ENCODE results near the gene KCNK7.

Gene KCNK7

DNA sequence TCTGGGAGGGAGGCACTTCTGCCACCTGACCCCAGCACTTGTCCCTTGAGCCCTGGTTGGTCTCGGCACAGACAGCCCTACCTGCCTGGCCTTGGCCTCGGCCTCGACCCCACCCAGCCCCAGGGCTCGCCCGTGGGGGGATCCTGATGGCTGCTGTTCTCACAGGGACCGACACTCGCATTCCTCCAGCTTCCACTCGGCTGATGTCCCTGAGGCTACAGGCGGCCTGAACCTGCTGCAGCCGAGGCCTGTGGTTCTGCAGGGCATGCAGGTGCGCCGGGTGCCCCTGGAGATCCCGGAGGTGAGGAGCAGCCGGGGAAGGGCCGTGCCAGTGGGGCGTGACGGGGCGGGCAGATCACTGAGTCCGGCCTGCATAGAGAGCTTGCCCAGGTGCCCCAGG, 25.1 kb upstream of the KCNK7 start:
- no peaks in the 10 kb centered on the region for H3K27me3 ChIP-seq (ENCODE audit: insufficient read depth, low read depth)
- H4K20me1 ChIP-seq (ENCODE audit: insufficient read depth) = no peaks in the 10 kb centered on the region
- H3K27ac ChIP-seq = no peak overlapping the region
- H3K4me3 ChIP-seq (IDR thresholded peaks at IDR 0.05; ENCODE audit: insufficient read depth, low read depth, low read length) = no peak overlapping the region
- no peak overlapping the region for H3K4me2 ChIP-seq
- TF ChIP-seq, protein P1, sequence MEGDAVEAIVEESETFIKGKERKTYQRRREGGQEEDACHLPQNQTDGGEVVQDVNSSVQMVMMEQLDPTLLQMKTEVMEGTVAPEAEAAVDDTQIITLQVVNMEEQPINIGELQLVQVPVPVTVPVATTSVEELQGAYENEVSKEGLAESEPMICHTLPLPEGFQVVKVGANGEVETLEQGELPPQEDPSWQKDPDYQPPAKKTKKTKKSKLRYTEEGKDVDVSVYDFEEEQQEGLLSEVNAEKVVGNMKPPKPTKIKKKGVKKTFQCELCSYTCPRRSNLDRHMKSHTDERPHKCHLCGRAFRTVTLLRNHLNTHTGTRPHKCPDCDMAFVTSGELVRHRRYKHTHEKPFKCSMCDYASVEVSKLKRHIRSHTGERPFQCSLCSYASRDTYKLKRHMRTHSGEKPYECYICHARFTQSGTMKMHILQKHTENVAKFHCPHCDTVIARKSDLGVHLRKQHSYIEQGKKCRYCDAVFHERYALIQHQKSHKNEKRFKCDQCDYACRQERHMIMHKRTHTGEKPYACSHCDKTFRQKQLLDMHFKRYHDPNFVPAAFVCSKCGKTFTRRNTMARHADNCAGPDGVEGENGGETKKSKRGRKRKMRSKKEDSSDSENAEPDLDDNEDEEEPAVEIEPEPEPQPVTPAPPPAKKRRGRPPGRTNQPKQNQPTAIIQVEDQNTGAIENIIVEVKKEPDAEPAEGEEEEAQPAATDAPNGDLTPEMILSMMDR (conservative IDR thresholded peaks at IDR 0.05; ENCODE audit: low read depth, low read length) = no peak
- no peak overlapping the region for H2AFZ ChIP-seq (ENCODE audit: low read depth)
- H3K4me1 ChIP-seq (ENCODE audit: low read depth, poor library complexity, severe bottlenecking) = peaks cover 18% of the 10 kb centered on the region
- no peak overlapping the region for H3K9ac ChIP-seq
- H3K36me3 ChIP-seq (ENCODE audit: insufficient read depth) = no peaks in the 10 kb centered on the region
- peaks cover 26% of the 10 kb centered on the region for H3K79me2 ChIP-seq (ENCODE audit: insufficient read depth, low read depth)

DNA sequence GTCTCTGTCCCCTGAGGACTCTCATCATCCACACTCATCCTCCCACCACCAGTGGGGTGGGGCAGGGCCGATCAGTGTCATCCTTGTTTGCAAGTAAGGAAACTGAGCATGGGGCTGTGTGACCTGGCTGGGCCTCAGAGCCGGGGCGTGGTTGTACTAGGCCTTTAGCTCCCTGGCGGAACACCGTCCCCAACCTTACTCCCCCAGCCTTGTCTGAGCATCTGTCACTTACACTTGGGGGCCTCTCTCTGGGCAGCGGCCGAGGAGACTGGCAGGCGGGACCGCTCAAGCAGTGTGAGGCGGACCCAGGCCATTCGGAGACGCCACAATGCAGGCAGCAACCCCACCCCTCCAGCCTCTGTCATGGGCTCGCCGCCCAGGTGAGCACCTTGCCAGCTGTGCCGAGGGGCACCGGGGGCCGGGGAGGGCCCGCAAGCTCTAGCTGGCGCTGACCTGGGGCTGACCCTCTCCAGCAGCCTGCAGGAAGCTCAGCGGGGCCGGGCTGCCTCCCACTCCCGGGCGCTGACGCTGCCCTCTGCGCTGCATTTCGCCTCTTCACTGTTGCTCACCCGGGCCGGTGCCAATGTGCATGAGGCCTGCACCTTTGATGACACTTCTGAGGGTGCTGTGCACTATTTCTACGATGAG, 23.8 kb upstream of the KCNK7 start:
- Histone ChIP-seq H2AFZ (ENCODE audit: low read depth) (no peak overlapping the region), H3K27me3 (ENCODE audit: insufficient read depth, low read depth) (no peaks in the 10 kb centered on the region), H3K79me2 (ENCODE audit: insufficient read depth, low read depth) (peaks cover 26% of the 10 kb centered on the region), H4K20me1 (ENCODE audit: insufficient read depth) (no peaks in the 10 kb centered on the region), H3K4me1 (ENCODE audit: low read depth, poor library complexity, severe bottlenecking) (peaks cover 18% of the 10 kb centered on the region), H3K4me2 (no peak overlapping the region), H3K27ac (no peak overlapping the region), H3K36me3 (ENCODE audit: insufficient read depth) (no peaks in the 10 kb centered on the region), H3K9ac (no peak overlapping the region), H3K4me3 (IDR thresholded peaks at IDR 0.05; ENCODE audit: insufficient read depth, low read depth, low read length) (no peak overlapping the region)
- TF ChIP-seq, protein P1 (conservative IDR thresholded peaks at IDR 0.05; ENCODE audit: low read depth, low read length) = no peak

DNA sequence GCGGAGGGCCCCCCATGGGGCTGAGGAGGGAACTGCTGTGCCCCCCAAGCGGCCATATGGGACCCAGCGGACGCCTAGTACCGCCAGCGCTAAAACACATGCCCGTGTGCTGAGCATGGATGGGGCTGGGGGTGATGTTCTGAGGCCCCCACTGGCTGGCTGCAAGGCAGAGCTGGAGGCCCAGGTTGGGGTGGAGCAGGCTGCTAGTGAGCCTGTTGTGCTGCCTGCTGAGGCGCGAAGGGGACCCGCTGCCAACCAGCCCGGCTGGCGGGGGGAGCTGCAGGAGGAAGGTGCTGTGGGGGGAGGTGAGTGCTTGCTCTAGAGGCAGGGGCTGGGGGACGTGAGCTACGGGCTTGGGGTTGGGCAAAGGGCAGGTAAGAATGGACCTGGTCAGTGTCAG, 23.2 kb upstream of the KCNK7 start:
- no peak overlapping the region for H3K27ac ChIP-seq
- H4K20me1 ChIP-seq (ENCODE audit: insufficient read depth) = no peaks in the 10 kb centered on the region
- no peaks in the 10 kb centered on the region for H3K27me3 ChIP-seq (ENCODE audit: insufficient read depth, low read depth)
- H3K79me2 ChIP-seq (ENCODE audit: insufficient read depth, low read depth) = peaks cover 26% of the 10 kb centered on the region
- H3K36me3 ChIP-seq (ENCODE audit: insufficient read depth) = no peaks in the 10 kb centered on the region
- H2AFZ ChIP-seq (ENCODE audit: low read depth) = no peak overlapping the region
- no peak overlapping the region for H3K9ac ChIP-seq
- peaks cover 18% of the 10 kb centered on the region for H3K4me1 ChIP-seq (ENCODE audit: low read depth, poor library complexity, severe bottlenecking)
- TF ChIP-seq, protein P1 (conservative IDR thresholded peaks at IDR 0.05; ENCODE audit: low read depth, low read length) = no peak
- no peak overlapping the region for H3K4me3 ChIP-seq (IDR thresholded peaks at IDR 0.05; ENCODE audit: insufficient read depth, low read depth, low read length)
- no peak overlapping the region for H3K4me2 ChIP-seq

DNA sequence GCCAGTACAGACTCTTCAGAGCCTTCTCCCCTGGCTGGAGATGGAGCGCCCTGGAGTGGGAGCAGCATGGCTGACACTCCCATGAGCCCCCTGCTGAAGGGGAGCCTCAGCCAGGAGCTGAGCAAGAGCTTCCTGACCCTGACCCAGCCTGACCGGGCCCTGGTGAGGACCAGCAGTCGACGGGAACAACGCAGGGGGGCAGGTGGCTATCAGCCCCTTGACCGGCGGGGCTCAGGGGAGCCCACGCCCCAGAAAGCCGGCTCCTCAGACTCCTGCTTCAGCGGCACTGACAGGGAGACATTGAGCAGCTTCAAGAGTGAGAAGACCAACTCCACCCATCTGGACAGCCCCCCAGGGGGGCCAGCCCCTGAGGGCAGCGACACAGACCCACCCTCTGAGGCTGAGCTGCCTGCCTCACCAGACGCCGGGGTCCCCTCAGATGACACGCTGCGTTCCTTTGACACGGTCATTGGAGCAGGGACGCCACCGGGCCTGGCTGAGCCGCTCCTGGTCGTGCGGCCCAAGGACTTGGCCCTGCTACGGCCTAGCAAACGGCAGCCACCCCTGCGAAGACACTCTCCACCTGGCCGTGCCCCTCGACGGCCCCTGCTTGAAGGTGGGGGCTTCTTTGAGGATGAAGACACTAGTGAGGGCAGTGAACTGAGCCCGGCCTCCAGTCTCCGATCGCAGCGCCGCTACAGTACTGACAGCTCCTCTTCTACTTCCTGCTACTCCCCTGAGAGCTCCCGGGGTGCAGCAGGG, 22.6 kb upstream of the KCNK7 start:
- TF ChIP-seq, protein P1 (conservative IDR thresholded peaks at IDR 0.05; ENCODE audit: low read depth, low read length) = no peak
- no peak overlapping the region for H3K27ac ChIP-seq
- H3K4me1 ChIP-seq (ENCODE audit: low read depth, poor library complexity, severe bottlenecking) = peaks cover 19% of the 10 kb centered on the region
- H2AFZ ChIP-seq (ENCODE audit: low read depth) = no peak overlapping the region
- H4K20me1 ChIP-seq (ENCODE audit: insufficient read depth) = no peaks in the 10 kb centered on the region
- no peak overlapping the region for H3K4me3 ChIP-seq (IDR thresholded peaks at IDR 0.05; ENCODE audit: insufficient read depth, low read depth, low read length)
- H3K4me2 ChIP-seq = no peak overlapping the region; the same call in 1 of the 2 replicates
- no peaks in the 10 kb centered on the region for H3K27me3 ChIP-seq (ENCODE audit: insufficient read depth, low read depth)
- peaks cover 30% of the 10 kb centered on the region for H3K79me2 ChIP-seq (ENCODE audit: insufficient read depth, low read depth)
- H3K9ac ChIP-seq = no peak overlapping the region
- no peaks in the 10 kb centered on the region for H3K36me3 ChIP-seq (ENCODE audit: insufficient read depth)
